Erythroblast (primary cell): ENCODE measurements around the gene L3MBTL4.

Experiments
- GATA1 ChIP-seq: IDR thresholded peaks from 2 replicates; pipeline ENCODE4 v1.6.1; 2011; ENCODE audit warnings: low read depth, mild to moderate bottlenecking, control low read depth, low read length, moderate library complexity
- POLR2A ChIP-seq: IDR thresholded peaks from 2 replicates; pipeline ENCODE4 v1.6.1; 2011; ENCODE audit warnings: mild to moderate bottlenecking, low read length

DNA sequence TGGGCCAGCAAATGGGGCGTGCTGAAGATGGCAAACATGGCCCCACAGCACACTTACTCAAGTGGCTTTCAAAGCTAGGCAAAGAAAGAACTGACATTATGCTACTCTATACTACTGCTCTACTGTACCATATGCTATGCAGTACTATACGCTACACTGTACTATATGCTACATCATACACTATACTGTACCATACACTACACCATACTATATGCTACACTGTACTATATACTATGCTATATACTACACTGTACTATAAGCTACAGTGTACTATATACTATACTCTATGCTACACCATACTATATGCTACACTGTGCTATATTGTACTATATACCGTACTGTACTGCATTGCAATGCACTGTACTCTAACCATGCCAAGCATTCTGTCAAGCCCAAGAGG lies 275.7 kb downstream of the L3MBTL4 start:
- no peak for TF ChIP-seq POLR2A
- no peak for TF ChIP-seq GATA1
